Skin epidermis (tissue), 12 donors: ENCODE results near the gene UBXN10.

ENCODE experiments used
- H3K27ac ChIP-seq, 21 experiments: fragments of 200-600 bp; sonication (generic) in 11 of 21; one replicate each; pipeline ENCODE4 v1.5.0; 2020; ENCODE audit warnings: mild to moderate bottlenecking in 3 of 21, inconsistent platforms in 2 of 21, moderate library complexity in 2 of 21
- H3K4me3 ChIP-seq, 7 experiments: fragments of 200-600 bp; sonication (generic) in 2 of 7; one replicate each; pipeline ENCODE4 v1.5.0; 2020; ENCODE audit warnings: inconsistent platforms in 2 of 7, mild to moderate bottlenecking in 2 of 7, moderate library complexity in 1 of 7

UBXN10 gene

DNA sequence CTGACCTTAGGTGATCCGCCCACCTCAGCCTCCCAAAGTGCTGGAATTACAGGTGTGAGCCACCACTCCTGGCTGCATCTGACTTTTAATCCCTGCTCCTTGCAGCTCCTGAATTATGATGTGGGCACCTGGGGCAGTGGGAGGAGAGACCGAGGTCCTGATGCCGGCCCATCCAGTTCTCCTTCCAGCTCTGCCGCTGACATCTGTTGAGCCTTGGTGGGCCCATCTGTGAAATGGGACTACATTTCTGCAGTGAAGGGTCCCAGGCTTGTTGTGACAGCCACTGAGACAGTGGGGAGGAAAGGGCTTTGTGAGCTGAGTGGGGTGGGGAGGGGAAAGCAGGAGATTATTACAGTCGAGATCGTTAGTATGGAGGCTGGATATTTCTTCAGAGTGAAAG is 34.9 kb upstream of the UBXN10 start:
- no peak overlapping the region for H3K27ac ChIP-seq
- H3K4me3 ChIP-seq, result no peak overlapping the region

DNA sequence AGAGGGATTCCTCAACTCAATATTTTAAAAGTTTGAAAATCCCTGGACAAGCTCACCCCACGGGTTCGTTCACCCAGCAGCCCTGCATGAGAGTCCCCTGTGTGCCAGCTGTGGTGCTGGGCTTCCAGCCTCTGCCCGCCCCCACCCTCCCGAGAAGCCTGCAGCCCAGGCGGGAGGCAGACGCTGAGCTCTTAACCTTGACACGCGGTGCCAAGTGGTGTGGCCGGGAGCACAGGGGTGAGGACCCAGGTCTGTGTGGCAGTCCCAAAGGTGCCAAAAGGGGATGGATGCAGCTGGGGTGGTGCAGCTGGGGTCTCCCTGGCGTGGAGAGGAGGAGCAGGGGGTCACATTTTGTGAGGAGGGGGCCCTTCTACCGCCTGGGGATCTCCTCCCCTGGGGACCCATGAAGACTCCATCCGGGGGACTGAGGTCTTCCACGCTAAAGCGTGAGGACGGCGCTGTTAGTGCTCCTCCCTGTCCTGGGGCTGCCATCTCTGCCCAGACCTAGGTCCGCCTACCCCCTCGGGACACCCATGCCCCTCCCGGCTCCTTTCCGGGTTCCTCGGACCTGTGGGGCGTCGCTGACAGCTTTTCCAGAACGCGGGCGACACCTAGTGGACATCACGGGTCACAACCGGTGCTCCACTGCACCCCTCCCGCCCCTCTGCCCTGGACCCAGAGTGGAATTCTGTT is 33.8 kb upstream of the UBXN10 start:
- peak overlapping the region in 6 of 7 experiments; percentile 3 to 30 (median 22) for H3K4me3 ChIP-seq
- peak overlapping the region in 17 of 21 experiments; percentile 11 to 84 (median 56) for H3K27ac ChIP-seq

DNA sequence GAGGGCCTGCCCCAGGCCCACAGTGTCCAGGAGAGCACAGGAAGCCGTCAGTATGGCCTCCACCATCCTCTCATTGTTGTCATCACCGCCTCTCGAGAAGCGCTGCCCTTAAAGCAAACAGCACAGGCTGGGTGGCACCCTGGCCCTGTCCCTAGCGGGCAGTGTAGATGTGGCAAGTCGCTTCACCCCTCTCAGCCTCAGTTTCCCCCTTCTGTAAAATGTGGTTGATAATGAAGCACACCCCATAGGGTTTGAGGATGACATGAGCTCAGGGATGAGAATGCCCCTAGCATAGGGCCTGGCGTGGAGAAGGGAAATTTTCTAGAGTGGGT is 33.3 kb upstream of the UBXN10 start:
- peak overlapping the region in 16 of 21 experiments; percentile 11 to 84 (median 56) for H3K27ac ChIP-seq
- no peak overlapping the region for H3K4me3 ChIP-seq

DNA sequence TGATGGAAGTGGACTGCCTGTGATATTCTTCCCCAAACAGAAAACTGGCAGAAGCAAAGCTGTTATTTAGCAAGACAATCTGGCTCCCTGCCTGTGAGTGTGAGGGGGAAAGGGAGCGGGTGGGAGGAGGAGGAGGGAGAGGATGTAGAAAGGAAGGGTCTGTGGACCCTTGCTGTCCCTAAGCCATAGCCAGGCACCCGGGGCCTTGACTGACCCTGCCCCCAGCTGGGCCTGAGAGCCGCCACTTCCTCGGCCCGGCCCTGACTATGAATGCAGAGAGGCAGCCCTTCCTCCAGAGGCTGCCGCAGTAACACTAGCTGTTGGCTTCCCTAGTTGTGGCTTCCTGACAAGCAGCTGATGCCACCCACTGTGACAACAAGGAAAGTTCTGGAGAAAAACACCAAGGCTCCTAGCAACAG is 32.9 kb upstream of the UBXN10 start:
- Histone ChIP-seq H3K27ac (peak overlapping the region in 16 of 21 experiments; percentile 11 to 84 (median 56)), H3K4me3 (no peak overlapping the region)

DNA sequence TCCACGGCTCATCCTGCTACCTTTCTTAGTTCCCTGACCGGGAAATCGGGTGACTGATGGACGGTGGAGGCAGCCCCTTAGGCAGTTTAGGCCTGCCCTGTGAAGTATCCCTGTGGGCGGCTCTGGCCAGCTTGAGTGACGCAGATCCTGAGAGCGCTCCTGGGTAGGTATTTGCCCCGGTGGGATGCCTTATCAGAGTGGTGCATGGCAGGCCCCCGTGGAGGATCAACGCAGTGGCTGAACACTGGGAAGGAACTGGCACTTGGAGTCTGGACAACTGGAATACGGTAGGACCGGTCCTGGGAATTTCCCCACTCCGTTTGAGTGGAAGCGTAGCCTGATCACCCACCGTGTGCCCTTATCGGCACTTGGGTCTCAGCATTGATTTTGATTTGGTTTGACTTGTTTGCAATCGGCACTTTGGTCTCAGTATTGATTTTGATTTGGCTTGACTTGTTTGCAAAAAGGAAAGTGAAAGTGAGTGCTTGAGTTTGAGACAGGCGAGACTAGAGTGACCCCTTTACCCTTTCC is 31.5 kb upstream of the UBXN10 start:
- Histone ChIP-seq H3K4me3 (no peak overlapping the region), H3K27ac (peak overlapping the region in 6 of 21 experiments; percentile 4 to 81 (median 24))

DNA sequence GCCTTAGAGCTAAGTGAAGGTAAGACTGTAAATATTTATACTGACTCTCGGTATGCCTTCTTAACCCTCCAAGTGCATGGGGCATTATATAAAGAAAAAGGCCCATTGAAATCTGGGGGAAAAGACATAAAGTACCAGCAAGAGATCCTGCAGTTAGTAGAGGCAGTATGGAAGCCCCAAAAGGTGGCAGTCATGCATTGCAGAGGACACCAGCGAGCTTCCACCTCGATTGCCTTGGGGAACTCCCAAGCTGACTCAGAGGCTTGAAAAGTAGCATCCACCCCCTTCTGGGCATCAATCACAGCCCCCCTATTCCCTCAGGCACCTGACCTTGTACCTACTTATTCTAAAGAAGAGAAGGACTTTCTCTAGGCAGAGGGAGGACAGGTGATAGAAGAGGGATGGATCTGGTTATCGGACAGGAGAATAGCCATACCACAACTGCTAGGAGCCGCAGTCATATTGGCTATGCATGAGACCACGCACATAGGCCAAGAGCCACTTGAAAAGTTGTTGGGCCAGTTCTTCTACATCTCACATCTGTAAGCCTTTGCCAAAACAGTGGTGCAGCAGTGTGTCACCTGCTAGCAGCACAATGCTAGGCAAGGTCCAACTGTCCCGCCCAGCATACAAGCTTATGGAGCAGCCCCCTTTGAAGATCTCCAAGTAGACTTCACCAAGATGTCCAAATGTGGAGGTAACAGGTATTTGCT is 27.4 kb upstream of the UBXN10 start:
- no peak overlapping the region for H3K4me3 ChIP-seq
- H3K27ac ChIP-seq, result no peak overlapping the region

DNA sequence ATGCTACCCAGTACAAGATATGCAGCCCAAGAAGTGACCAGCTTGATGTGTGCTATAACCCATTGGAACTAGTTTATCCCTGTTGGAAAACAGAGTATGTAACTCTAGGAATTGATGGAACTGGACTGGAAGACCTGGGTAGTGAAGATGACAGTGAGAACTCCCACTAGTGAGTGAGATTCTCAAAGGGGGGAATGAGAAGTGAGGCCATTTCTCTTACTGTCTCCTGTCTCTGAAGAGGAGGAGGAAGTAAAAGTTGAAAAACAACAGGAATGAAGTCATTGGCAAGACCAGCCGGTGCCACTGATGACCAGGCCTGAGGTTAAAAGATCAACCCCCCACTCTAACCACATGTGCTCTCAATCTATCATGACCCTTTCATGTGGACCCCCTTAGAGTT is 25.9 kb upstream of the UBXN10 start:
- Histone ChIP-seq H3K4me3 (no peak overlapping the region), H3K27ac (no peak overlapping the region)

DNA sequence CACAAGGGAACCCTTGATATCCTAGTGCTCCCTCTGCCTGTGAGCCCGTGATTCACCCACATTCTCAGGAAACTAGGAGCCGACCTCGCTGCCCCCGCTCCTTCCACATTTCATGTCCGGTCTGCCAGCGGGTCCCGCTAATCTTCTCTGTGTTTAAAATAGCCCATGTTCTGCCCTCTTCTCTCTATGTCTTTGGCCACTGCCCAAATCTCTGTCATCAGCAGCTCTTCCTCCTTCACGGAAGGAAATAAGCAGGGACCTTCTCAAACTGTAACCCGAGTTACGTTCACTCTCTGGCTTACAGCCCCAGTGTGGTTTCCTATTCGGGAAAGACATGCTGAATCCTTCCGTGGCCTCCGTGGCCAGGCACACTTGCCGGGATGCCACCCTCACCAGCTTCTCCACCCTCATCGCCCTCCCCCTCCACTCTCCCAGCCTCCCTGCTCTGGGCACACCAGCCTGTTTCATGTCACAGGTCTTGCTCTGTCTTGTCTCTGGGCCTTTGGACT is 21.1 kb upstream of the UBXN10 start:
- Histone ChIP-seq H3K27ac (no peak overlapping the region), H3K4me3 (no peak overlapping the region)

DNA sequence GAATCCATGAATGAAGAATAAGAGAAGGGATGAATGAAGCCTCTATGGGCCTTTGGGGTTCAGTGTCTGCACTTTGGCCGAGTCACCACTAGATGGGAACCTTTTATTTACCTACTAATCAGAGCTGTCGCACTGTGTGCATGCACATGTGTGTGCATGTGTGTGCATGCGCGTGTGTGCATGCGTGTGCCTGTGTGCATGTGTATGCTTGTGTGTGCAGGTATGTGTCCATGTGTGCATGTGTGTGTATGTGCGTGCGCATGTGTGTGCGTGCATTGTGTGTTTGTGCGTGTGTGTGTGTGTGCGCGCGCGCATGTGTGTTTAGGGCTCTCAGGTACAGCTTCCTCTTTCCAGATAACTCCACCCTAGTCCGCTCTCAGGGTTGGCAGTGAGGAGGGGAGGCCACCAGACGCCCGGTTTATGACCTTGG is 20.4 kb upstream of the UBXN10 start:
- Histone ChIP-seq H3K4me3 (no peak overlapping the region), H3K27ac (no peak overlapping the region)

DNA sequence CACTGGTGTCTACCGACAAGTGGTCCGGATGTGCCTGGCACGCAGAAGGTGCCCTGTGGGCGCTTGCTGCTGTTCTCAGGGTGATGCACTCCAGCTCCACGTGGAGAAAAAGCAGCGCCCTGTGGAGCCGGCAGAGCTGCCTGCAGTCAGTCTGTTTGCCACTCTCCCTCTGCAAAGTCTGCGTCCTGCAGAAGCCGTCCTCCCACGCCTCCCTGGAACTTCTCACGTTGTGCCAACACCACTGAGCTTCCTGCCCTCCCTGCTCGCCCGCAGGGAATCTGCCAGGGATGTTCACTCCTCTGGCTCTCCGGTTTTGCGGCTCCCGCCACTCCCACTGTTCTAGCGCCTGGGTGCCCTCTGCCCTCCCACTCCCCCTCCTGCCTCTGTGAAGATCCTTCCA is 19.8 kb upstream of the UBXN10 start:
- Histone ChIP-seq H3K4me3 (no peak overlapping the region), H3K27ac (no peak overlapping the region)

DNA sequence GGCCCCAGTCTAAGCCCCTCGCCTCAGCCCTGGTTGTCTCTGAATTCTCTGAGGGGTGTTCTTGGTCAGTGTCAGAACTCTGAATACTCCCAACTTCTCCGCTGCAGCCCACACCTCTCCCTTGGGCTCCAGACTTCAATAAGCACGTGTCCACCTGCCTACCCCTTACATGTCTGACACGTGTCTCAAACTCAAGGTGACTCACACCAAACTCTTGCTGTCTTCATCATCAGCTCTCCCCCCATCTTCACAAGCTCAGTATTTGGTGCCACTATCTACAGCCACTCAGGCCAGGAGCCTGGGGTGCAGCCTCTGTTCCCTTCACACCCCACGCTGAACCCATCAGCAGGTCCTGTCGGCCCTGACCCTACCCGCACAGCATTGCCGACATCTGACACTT is 18.8 kb upstream of the UBXN10 start:
- Histone ChIP-seq H3K27ac (no peak overlapping the region), H3K4me3 (no peak overlapping the region)

DNA sequence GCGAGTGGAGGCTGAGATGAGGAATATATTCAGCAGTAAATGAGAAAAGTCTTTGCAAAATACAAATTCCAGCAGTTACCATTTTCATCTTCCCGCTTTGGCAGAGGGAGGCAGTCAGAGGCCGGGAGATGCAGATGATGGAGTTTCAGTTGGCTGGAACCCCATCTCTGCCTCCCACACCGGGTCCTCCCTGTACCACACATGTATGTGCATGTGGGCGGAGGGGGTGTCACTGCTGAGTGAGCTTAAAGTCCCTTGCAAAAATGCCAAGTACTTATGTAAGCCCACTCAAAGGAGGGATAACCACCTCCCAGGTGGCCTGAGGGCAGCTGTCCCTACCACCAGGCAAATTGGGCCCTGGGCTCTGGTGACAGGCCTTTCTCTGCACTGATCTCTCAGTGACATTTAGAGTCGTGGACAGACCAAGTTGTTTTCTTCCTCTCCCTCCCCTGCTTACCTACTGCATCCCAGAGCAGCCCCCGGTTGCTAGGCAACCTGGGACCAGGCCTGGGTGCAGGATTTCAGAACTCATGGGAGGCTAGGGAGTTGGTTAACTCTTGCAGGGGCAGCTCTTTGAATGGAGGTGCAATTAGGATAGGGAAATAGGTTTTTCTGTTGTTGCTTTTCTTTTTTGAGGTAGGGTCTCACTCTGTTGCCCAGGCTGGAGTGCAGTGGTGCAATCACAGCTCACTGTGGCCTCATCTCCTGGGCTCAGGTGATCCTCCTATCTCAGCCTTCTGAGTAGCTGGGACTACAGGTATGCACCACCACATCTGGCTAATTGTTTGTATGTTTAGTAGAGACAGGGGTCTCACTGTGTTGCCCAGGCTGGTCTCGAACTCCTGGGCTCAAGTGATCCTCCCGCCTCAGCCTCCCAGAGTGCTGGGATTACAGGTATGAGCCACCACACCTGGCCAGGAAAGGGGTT is 17.1 kb upstream of the UBXN10 start:
- no peak overlapping the region for H3K27ac ChIP-seq
- no peak overlapping the region for H3K4me3 ChIP-seq

DNA sequence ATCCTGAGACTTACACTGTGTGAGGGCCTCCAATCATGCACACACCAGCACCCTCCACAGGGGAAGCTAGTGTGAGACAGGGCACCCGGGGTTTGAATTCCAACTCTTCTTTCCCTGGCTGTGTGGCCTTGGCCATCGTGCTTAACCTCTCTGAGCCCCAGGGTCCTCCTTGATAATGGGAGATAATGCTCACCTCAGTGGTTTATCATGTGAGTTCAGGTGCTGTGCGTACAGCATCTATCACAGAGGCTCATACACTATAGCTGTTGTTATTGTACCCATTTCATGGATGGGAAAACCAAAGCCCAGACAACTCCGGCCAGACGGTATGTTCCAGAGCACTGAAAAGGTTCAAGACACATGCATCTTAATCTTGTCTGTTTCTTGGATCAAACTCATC is 16.0 kb upstream of the UBXN10 start:
- Histone ChIP-seq H3K4me3 (no peak overlapping the region), H3K27ac (no peak overlapping the region)

DNA sequence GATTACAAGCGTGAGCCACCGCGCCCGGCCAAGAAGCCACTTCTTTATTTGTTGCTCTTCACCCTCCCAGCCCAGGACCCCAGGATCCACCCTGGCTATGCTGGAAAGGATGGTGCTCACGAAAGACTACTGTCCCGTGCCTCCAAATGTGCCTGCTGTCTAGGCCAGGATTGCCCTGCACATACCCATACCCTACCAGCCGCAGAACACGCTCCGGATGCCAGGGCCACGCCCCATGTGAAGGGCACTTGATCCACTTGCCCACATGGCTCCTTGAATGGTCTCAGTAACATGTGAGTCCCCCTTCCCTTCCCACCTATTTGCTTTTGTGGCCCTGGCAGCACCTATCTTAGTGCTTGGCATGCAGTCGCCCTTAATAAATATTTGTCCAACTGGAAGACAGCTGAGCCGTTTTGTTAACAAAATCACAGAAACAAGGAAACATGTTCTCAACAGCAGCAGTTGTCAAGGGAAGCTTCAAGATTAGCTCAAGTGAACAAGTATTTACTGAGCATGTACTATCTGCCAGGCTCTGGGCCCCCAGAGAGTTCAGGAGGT is 13.8 kb upstream of the UBXN10 start:
- Histone ChIP-seq H3K4me3 (no peak overlapping the region), H3K27ac (no peak overlapping the region)

DNA sequence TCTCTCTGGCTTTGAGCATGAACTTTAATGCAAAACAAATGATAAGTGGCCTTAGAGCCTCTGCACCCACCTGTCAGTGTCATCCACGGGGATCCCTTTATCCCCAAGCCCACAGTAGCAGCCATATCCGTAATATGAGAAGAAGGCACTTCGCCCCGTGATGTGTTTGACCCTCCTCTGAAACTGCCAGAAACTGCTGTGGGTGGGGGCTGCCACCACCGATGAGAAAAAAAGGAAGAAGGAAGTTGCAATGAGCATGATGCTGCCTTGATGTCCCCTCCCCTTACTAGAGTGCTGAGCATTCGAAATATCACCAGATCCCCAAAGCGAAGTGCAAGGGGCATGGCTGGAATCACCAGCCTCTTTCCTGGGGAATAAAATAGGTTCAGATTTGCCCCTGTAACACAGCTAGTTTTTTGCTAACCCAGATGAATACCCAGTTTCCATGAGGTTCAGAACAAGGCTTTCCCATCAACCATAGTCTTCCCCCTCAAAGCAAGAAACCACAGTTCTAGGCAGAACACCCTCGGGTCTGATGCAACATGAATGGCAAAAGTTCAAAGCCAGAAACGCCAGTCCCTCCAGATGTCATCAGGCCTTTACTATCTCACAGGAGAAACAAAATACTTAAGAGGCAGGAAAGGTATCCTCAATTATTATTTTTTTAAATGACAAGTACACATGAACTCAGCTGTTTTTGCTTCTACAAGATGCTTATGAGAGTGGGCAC is 10.8 kb upstream of the UBXN10 start:
- Histone ChIP-seq H3K4me3 (no peak overlapping the region), H3K27ac (no peak overlapping the region)

DNA sequence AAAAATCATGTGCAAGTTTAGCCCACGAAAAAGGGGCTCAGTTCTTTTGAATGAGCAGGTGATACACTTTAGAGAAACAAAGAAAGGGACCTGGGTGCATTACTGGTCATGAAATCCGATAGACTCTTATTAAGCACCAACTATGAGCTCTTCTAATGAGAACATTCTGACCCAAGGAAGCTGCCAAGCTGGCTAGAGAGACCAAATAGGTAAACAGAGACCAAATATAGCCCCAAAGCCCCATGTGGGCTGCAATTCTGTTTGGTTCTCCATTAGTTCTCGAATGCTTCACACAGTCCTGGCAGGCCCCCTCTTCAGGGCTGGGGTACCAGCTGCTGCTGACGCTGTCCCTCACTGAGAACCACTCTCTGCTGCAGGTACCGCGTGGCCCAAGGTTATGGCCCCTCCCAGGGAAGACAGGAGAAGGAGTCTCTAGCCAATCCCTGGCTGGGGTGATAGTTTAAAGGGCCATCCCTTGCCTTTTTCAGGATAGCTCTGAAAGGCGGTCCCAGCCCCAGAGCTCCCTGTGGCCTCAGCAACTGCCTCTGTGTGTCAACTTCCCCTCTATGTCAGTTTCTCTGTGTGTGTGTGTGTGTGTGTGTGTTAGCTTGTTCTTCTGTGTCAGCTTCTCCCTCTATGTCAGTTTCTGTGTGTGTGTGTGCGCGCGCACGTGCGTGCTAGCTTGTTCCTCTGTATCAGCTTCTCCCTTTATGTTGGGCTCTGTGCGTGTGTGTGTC is 7.1 kb upstream of the UBXN10 start:
- Histone ChIP-seq H3K4me3 (no peak overlapping the region), H3K27ac (no peak overlapping the region)

DNA sequence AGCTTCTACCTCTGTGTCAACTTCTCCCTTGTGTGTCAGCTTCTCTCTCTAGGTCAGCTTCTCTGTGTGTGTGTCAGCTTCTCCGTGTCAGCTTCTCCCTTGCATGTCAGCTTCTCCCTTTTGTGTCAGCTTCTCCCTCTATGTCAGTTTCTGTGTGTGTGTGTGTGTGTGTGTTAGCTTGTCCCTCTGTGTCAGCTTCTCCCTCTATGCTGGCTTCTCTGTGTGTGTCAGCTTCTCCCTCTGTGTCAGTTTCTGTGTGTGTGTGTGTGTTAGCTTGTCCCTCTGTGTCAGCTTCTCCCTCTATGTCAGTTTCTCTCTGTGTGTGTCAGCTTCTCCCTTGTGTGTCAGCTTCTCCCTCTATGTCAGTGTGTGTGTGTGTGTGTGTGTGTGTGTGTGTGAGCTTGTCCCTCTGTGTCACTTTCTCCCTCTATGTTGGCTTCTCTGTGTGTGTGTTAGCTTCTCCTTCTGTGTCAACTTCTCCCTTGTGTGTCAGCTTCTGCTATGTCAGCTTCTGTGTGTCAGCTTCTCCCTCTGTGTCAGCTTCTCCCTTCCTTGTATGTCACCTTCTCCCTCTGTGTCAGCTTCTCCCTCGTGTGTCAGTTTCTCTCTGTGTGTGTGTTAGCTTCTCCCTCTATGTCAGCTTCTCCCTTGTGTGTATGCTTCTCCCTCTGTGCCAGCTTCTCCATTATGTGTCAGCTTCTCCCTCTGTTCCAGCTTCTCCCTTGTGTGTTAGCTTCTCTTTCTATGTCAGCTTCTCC is 6.3 kb upstream of the UBXN10 start:
- Histone ChIP-seq H3K4me3 (no peak overlapping the region), H3K27ac (no peak overlapping the region)
